Activated naive CD8-positive, alpha-beta T cell treated with anti-CD3 and anti-CD28 coated beads for 36 hours (primary cell): ENCODE data around the gene TP53I11. TPM values are rescaled to one million over a fixed set of nuclear protein-coding genes. Genes with fewer than 3 reads are reported as not detected.
A peak's percentile ranks its signal among the peaks of the same experiment; 100 is the strongest.

ENCODE experiments used
- DNase-seq: peaks from one replicate; pipeline ENCODE4 v3.0.0; 2021
- H3K27ac Mint-ChIP-seq: one replicate; pipeline ENCODE4 v1.8.0; 2022; ENCODE audit warnings: mild to moderate bottlenecking, moderate library complexity, mixed read lengths
- H3K27me3 Mint-ChIP-seq: one replicate; pipeline ENCODE4 v1.8.0; 2022; ENCODE audit warnings: mild to moderate bottlenecking, mixed read lengths
- H3K36me3 Mint-ChIP-seq: one replicate; pipeline ENCODE4 v1.8.0; 2021; ENCODE audit warnings: mild to moderate bottlenecking, mixed read lengths
- H3K4me1 Mint-ChIP-seq: one replicate; pipeline ENCODE4 v1.8.0; 2021; ENCODE audit warnings: mixed read lengths
- H3K4me3 Mint-ChIP-seq: one replicate; pipeline ENCODE4 v1.8.0; 2022; ENCODE audit warnings: mild to moderate bottlenecking, moderate library complexity, mixed read lengths
- H3K9me3 Mint-ChIP-seq: one replicate; pipeline ENCODE4 v1.8.0; 2022; ENCODE audit warnings: mixed read lengths
- total RNA-seq, 2 experiments: library from RNA; stranded (reverse); gene quantifications; one replicate each; pipeline ENCODE4 v1.2.3, GENCODE V29; 2021

The TP53I11 gene
- total RNA-seq, 2 experiments from 2014 or later, result 12.5 to 14.0 TPM

DNA sequence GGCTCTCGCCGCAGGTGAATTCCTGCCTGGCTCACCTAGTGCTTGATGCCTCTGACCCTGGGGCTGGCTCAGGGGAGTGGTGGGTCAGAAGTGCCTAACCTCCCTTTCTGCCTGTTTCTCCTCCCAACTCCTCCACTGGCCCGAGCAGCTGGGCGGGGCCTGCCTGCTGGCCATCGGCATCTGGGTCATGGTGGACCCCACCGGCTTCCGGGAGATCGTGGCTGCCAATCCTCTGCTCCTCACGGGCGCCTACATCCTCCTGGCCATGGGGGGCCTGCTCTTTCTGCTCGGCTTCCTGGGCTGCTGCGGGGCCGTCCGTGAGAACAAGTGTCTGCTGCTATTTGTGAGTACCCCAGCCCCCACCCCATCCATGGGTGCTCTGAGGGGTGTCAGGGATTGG, 41.1 kb downstream of the TP53I11 start:
- Mint-ChIP-seq H3K27ac (no peak overlapping the region), H3K4me1 (peaks cover 5% of the 10 kb centered on the region), H3K4me3 (no peak overlapping the region), H3K27me3 (no peaks in the 10 kb centered on the region), H3K36me3 (no peaks in the 10 kb centered on the region), H3K9me3 (no peaks in the 10 kb centered on the region)
- no peak for DNase-seq

DNA sequence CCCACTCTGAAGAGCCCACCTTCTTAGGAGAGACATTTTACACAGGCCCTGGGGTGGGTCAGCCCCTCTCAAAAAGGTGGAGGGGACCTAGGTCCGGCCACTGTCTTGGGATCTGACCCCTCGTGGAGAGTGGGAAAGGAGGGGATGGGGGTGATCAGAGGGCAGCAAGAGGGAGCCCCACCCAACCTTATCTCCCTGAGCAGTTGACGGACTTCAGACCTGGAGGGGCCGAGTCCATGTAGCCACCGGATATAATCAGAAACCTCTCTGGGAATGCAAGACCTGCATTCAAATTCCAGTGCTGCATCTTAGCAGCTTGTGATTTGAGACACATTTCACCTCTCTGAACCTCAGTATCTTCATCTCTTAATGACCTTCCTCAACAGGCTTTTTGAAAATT, 44.0 kb downstream of the TP53I11 start:
- H3K4me3 Mint-ChIP-seq, result no peak overlapping the region
- H3K27me3 Mint-ChIP-seq, result no peaks in the 10 kb centered on the region
- no peak overlapping the region for H3K27ac Mint-ChIP-seq
- peaks cover 5% of the 10 kb centered on the region for H3K4me1 Mint-ChIP-seq
- H3K9me3 Mint-ChIP-seq, result no peaks in the 10 kb centered on the region
- no peaks in the 10 kb centered on the region for H3K36me3 Mint-ChIP-seq
- DNase-seq, result no peak

DNA sequence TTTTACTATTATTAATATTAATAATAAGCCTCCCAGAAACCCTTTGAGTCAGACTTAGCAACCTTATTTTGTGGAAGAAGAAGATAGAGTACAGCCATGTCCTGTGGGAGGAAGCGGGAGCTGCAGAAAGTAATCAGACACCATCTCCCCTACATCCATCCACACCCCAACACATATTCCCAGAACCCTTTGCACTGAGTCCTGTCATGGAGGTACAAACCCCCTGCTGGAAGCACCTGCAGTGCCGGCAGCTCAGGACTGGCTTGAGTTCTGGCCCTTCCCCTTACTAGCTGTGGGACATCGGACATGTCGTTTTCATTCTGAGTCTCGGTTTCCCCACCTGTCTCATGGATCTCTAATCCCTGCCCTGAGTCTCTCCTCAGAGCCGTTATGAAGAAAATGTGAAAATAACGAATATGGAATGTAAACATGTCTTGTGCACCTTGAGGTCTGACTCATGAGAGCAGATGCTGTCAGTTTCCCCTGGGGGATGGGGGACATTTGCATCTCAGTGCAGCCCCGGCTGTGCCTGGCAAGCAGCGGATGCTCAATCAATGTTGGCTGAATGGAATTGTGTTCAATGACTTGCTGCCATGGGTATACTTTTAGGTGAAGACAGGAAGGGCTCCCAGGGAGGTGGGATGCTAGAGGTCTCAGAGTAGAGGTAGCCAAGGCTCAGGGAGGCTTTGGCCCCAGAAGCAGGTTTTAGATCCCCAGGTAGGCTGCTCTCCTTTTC, 45.4 kb downstream of the TP53I11 start:
- no peak for DNase-seq
- H3K27me3 Mint-ChIP-seq, result no peaks in the 10 kb centered on the region
- no peaks in the 10 kb centered on the region for H3K4me1 Mint-ChIP-seq

DNA sequence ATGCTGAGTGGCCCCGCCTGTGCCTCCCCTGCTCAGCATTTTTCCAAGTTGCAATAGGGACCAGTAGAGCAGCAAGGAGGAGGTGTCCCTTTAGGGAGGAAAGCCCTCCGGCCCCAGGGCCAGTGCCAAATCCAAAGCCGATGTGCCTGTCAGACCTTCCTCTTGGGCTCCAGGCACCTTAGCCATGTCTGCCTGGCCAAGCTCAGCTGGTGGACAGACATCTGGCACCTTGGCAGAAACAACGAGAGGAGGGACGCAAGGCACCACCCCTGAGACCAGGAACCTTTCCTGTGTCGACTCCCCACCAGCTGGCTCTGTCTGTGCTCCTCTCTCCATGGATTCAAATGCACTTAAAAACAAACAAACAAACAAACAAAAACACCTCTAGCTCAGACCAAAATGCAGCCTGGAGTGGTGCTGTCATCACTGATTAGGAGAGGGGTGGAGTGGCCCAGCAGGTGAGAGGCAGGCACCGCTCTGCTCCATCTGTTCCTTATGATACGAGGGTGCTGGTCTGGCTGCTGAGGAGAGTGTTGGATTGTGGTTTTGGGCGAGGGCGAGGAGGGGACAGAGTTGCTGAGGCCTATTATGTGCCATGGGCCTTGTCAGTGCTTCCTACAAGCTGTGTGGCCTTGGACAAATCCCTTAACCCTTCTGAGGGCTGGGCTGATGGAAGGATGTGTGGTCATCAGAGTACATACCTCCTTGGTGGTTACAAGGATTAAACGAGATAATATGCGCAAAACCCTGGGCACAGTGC, 46.2 kb downstream of the TP53I11 start:
- DNase-seq, result no peak
- H3K4me1 Mint-ChIP-seq, result no peaks in the 10 kb centered on the region
- H3K27me3 Mint-ChIP-seq, result no peaks in the 10 kb centered on the region
- H3K4me3 Mint-ChIP-seq, result no peak overlapping the region
- H3K9me3 Mint-ChIP-seq, result no peaks in the 10 kb centered on the region
- H3K36me3 Mint-ChIP-seq, result no peaks in the 10 kb centered on the region
- H3K27ac Mint-ChIP-seq, result no peak overlapping the region

More for the DNA sequence above, 45.4 kb downstream of the TP53I11 start:
- Mint-ChIP-seq H3K36me3 (no peaks in the 10 kb centered on the region), H3K27ac (no peak overlapping the region), H3K4me3 (no peak overlapping the region), H3K9me3 (no peaks in the 10 kb centered on the region)

DNA sequence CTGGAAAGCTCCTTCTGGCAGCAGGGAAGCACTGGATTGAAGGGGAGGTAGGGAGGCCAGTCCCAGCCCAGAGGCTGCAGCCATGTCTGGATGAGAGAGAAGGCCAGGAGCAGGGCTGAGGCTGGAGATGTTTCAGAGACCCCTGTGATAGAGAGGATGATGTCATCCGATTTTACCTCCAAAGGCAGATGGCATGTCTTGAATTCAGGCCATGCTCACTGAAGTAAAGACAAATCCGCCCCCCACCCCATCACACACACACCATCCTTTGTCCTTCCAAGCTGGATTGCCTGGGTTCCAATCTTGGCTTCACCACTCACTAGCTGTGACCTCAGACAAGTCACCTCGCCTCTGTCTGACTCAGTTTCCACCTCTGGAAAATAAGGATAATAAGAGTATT, 47.2 kb downstream of the TP53I11 start:
- Mint-ChIP-seq H3K27me3 (no peaks in the 10 kb centered on the region), H3K4me1 (no peaks in the 10 kb centered on the region)

DNA sequence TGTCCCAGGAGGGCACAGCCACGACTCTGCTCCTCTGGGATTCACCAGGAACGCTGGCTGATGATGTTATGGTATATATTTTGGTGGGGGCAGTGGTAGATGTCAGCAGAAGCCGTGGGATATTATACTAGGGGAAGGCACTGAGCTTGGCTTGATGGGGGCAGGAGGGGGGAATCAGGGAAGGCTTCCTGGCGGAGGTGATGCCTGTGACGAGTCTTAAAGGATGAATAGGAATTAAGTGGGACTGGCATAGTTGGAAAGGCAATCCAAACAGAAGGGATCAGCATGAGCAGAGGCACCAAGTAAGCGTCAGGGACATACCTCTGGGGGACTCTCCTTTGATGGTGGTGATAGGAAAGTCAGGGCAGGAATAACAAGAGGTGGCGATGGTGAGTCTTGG, 47.6 kb downstream of the TP53I11 start:
- DNase-seq, result no peak
- no peaks in the 10 kb centered on the region for H3K36me3 Mint-ChIP-seq
- no peak overlapping the region for H3K4me3 Mint-ChIP-seq
- no peaks in the 10 kb centered on the region for H3K27me3 Mint-ChIP-seq
- H3K4me1 Mint-ChIP-seq, result no peaks in the 10 kb centered on the region
- H3K27ac Mint-ChIP-seq, result no peak overlapping the region
- H3K9me3 Mint-ChIP-seq, result no peaks in the 10 kb centered on the region

More for the DNA sequence above, 47.2 kb downstream of the TP53I11 start:
- no peak overlapping the region for H3K4me3 Mint-ChIP-seq
- no peak for DNase-seq
- no peak overlapping the region for H3K27ac Mint-ChIP-seq
- no peaks in the 10 kb centered on the region for H3K9me3 Mint-ChIP-seq
- H3K36me3 Mint-ChIP-seq, result no peaks in the 10 kb centered on the region

DNA sequence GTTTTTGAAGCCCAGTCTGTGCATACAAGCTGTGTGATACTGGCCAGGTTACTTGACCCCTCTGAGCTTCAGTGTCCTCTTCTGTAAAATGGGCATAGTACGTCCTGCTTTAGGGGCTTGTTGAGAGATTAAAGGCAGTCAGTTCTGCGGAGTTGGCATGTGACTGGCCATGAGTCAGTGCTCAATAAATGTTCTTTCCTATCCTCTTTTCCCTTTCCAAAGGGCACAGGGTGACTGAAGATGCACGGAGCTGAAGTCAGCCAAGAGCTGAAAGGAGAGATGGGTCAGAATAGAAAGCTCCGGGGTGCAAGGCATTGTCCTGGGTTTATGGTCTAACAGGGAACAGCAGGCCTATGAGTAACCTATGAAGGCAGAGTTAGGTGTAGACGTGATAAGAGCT, 48.9 kb downstream of the TP53I11 start:
- H3K27ac Mint-ChIP-seq, result no peak overlapping the region
- H3K36me3 Mint-ChIP-seq, result peaks cover 2% of the 10 kb centered on the region
- no peaks in the 10 kb centered on the region for H3K9me3 Mint-ChIP-seq
- no peak overlapping the region for H3K4me3 Mint-ChIP-seq
- DNase-seq, result no peak
- no peaks in the 10 kb centered on the region for H3K27me3 Mint-ChIP-seq
- H3K4me1 Mint-ChIP-seq, result no peaks in the 10 kb centered on the region

DNA sequence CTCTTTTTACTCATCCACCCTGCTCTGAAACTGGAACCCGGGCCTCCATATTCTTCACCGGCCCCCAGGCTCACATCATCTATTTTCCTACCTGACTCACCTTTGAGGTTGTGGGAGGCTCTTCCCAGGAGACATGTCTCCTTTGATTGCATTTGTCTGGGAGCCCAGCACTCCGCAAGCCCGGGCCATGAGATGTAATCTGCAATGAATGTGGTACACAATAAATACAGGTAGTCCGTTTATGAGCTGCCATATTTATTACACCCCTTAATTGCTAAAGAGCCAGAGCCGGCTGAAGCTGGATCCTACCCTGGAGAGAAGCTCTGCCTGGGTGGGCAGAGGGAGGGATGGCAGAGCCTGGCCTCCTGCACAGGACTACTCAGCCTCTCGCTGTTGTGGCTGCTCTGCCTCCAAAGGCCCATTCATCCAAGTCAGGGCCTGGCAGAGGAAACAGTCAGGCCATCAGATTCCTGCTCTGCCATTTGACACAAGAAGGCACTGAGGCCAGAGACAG, 49.5 kb downstream of the TP53I11 start:
- Mint-ChIP-seq H3K4me1 (no peaks in the 10 kb centered on the region), H3K36me3 (peaks cover 2% of the 10 kb centered on the region), H3K27me3 (no peaks in the 10 kb centered on the region), H3K27ac (no peak overlapping the region), H3K4me3 (no peak overlapping the region), H3K9me3 (no peaks in the 10 kb centered on the region)
- DNase-seq, result no peak

DNA sequence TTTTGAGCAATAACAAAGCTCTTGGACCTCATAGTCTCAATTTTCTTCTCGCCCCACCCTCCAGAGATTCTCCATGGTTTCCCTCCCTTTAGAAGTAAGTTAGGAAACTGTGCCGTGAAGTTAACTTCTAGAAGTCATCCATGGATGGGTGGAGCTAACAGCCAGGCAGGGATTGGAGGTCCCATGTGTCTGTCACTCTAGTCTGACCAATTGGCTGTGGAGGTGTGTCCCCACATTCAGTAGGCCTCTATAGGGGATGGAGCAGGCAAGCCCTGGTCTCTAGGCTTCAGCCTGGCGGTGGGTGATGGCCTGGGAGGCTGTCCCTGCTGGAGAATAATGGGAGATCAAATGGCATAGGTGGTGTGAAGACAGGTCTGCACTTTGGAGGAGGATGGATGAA, 50.7 kb downstream of the TP53I11 start:
- H3K4me1 Mint-ChIP-seq, result no peaks in the 10 kb centered on the region
- no peak overlapping the region for H3K4me3 Mint-ChIP-seq
- peak; percentile 26 for DNase-seq
- no peak overlapping the region for H3K27ac Mint-ChIP-seq
- peaks cover 2% of the 10 kb centered on the region for H3K36me3 Mint-ChIP-seq
- no peaks in the 10 kb centered on the region for H3K9me3 Mint-ChIP-seq
- H3K27me3 Mint-ChIP-seq, result no peaks in the 10 kb centered on the region

DNA sequence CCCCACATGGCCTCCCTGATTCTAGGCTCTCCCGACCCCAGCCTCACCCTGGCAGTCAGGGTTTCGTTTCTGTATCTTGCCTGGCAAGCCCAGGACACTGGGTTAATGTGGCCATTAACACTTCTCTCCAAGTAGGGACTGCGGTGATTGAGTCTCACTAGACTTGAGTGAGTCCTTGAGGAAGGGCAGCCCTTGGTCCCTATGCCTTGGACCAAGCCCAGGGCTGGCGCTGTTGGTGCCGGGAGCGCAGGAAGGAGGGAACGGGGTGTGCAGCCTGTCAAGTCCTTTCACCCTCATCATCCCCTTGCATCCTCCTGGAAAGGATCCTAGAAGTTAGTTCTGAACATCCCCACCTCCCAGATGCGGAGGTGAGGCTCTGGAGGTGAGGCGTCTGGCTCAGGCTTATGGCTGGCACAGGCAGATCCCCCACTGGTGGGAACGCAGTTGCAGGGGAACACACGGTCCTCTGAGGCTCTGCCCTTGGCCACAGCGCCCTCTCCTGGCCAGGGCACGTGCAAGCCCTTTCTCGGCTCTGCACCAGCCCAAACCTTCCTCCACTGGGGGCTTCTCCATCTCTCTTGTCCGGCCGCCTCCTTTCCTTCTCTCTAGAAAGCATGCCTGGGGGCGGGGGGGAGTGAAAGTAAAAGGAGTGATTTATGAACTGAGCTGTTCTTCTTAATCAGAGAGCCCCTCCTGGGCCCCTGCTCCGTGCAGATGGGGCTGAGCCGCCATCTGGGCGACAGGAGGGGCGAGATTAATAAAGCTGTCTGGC, 56.7 kb downstream of the TP53I11 start:
- Mint-ChIP-seq H3K27me3 (peaks cover under 1% of the 10 kb centered on the region), H3K36me3 (peaks cover 2% of the 10 kb centered on the region), H3K9me3 (no peaks in the 10 kb centered on the region), H3K4me1 (no peaks in the 10 kb centered on the region), H3K27ac (no peak overlapping the region), H3K4me3 (no peak overlapping the region)
- peak; percentile 62 for DNase-seq

DNA sequence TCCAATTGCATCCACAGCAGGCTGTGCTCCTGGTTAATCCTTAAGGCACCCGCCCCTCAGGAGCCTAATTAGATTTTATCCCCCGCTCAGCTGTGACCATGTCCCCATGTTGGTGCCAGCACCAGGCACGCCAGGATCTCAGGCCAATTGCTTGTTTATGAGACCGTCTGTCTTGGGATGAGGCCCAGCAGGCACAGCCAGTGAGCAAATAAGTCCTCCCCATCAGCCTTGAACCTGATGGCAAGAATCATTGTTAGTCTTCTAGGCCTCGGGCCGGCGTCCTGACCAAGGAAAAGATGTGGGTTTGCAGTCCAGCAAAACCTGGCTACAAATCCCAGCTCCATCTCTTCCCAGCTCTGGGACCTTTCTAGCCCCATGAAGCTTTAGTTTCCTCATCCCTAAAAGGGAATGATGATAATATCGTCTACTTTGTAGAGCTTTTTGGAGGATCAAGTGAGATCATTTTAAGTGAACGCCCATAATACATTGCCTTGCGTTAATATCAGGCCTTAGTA, 57.3 kb downstream of the TP53I11 start:
- Mint-ChIP-seq H3K27me3 (peaks cover 3% of the 10 kb centered on the region), H3K4me3 (no peak overlapping the region), H3K27ac (no peak overlapping the region), H3K9me3 (no peaks in the 10 kb centered on the region), H3K36me3 (peaks cover 2% of the 10 kb centered on the region), H3K4me1 (no peaks in the 10 kb centered on the region)
- DNase-seq, result no peak

DNA sequence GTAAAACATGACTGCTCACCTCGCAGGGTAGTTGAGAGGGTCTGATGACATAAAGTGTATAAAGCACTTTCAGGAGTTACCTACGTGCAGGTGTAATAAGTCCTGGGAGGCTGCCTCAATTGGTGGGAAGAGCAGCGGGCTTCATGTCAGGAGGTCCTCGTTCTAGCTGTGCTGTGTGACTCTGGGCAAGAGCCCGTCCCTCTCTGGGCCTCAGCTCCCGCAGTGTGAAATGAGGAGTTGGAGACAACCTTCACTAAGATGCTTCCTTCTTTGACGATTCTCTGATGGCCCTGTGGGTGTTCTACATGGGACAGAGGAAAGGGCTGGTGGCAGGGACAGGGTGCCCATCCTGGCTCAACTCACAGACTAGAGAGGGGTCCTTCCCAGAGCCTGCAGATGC, 57.8 kb downstream of the TP53I11 start:
- Mint-ChIP-seq H3K27ac (no peak overlapping the region), H3K27me3 (peaks cover 3% of the 10 kb centered on the region), H3K4me3 (no peak overlapping the region), H3K9me3 (no peaks in the 10 kb centered on the region), H3K4me1 (no peaks in the 10 kb centered on the region), H3K36me3 (peaks cover 1% of the 10 kb centered on the region)
- DNase-seq, result no peak

DNA sequence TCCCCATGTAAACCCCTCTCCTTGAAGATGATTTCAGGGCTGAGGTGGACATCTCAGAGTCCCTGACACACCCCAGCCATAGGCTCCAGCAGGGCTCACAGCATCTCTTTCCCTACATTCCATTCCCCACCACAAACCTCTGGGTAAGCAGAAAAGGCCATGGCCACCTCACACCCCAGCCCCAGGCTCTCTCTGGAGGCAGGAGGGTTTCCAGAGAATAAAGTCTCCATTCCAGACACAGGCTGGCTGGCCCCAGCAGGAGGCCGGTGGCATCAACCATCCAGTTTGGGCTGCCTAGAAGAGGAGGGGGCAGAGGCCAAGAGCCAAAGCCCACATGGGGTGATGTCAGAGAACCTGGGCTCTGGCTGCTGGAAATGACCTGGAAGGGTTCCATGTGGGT, 61.4 kb downstream of the TP53I11 start:
- Mint-ChIP-seq H3K27me3 (peaks cover 3% of the 10 kb centered on the region), H3K4me3 (no peak overlapping the region), H3K9me3 (no peaks in the 10 kb centered on the region), H3K36me3 (no peaks in the 10 kb centered on the region), H3K27ac (no peak overlapping the region), H3K4me1 (peaks cover 2% of the 10 kb centered on the region)
- DNase-seq, result no peak

DNA sequence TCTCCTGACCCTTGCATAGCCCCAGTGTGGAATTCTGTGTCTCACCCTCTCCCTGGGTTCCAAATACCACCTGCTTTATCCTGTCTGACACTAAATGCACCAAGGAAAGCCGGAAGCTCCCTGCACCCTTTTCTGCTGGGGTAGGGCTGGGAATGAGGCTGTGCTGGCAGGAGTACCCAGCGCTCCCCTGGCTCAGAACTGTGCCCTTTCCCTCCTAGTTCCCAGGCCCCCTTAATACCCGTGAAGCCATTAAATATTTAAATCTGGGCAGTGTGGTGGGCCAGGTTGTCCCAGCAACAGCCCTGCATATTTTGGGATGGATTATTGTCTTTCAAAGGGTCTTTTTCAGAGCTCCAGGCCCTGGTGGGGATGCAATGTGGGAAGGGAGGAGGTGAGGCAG, 63.0 kb downstream of the TP53I11 start:
- H3K9me3 Mint-ChIP-seq, result no peaks in the 10 kb centered on the region
- H3K4me3 Mint-ChIP-seq, result no peak overlapping the region
- no peak overlapping the region for H3K27ac Mint-ChIP-seq
- DNase-seq, result no peak
- H3K27me3 Mint-ChIP-seq, result peaks cover 3% of the 10 kb centered on the region
- H3K36me3 Mint-ChIP-seq, result no peaks in the 10 kb centered on the region
- H3K4me1 Mint-ChIP-seq, result peaks cover 2% of the 10 kb centered on the region

DNA sequence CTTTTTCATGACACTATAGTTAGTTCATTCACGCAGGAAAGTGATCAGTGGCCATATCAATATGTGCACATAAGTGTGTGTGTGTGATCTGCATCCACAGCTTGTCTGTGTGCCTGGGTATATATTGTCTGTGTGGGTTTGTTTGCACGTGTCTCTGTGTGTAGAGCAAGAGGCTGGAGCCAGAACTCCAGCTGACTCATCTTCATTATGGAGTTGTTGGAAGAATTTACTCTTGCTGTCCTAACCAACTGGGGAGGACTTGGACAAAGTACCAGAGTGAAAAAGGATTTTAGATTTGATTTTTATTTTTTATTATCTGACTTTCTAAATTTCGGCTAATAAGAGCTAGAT, 63.9 kb downstream of the TP53I11 start:
- Mint-ChIP-seq H3K36me3 (no peaks in the 10 kb centered on the region), H3K9me3 (no peaks in the 10 kb centered on the region), H3K27me3 (peaks cover 3% of the 10 kb centered on the region), H3K27ac (no peak overlapping the region), H3K4me1 (peaks cover 2% of the 10 kb centered on the region), H3K4me3 (no peak overlapping the region)
- no peak for DNase-seq
